ENCODE results near the gene FHIT.

- TF ChIP-seq CTCF (conservative IDR thresholded peaks at IDR 0.05; ENCODE audit: low read depth, low read length) (no peak), EZH2 (IDR thresholded peaks at IDR 0.05; ENCODE audit: low read length, unreplicated experiment) (no peak), EZH2phosphoT487 (IDR thresholded peaks at IDR 0.05; ENCODE audit: borderline replicate concordance, low read length) (no peak)
These were observed 928.1 kb downstream of the FHIT start for GRCh38 chr3:60323180-60323579.

Measured in PC-3 (cell line).